Heart left ventricle (tissue), 16 donors: ENCODE data around the gene ELF4. TPM values are rescaled to one million over a fixed set of nuclear protein-coding genes. Genes with fewer than 3 reads are reported as not detected.
A peak's percentile ranks its signal among the peaks of the same experiment; 100 is the strongest.

Experiments
- ATAC-seq, 4 donors: fragments of 200-7000 bp; cut with Tn5 transposase; one replicate each; pipeline ENCODE4 v1.9.1; 2020 to 2022; ENCODE audit warnings: moderate library complexity in 4 of 4, mild to moderate bottlenecking in 3 of 4, moderate number of reproducible peaks in 1 of 4
- DNase-seq, 5 donors: peaks; one replicate each; pipeline ENCODE4 v3.0.0-alpha.2; 2020
- H3K27ac ChIP-seq, 12 donors: fragments of 200-600 bp; sonication (generic) in 4 of 12; one replicate each; pipeline versions ENCODE4 v1.5.0 to v1.8.0; 2016 to 2022; ENCODE audit warnings: mild to moderate bottlenecking in 2 of 12
- H3K27me3 ChIP-seq, 9 donors: fragments of 200-600 bp; sonication (generic) in 2 of 9; one replicate each; pipeline versions ENCODE4 v1.5.1 to v1.8.0; 2016 to 2022; ENCODE audit warnings: mild to moderate bottlenecking in 3 of 9
- H3K36me3 ChIP-seq, 9 donors: fragments of 200-600 bp; sonication (generic) in 2 of 9; one replicate each; pipeline versions ENCODE4 v1.5.0 to v1.8.0; 2018 to 2022; ENCODE audit warnings: mild to moderate bottlenecking in 2 of 9
- H3K4me1 ChIP-seq, 12 donors: fragments of 200-600 bp; sonication (generic) in 4 of 12; one replicate each; pipeline versions ENCODE4 v1.5.0 to v1.8.0; 2016 to 2022; ENCODE audit warnings: mild to moderate bottlenecking in 3 of 12
- H3K4me3 ChIP-seq, 12 donors: fragments of 200-600 bp; sonication (generic) in 4 of 12; one replicate each; pipeline versions ENCODE4 v1.5.0 to v1.8.0; 2017 to 2022; ENCODE audit warnings: mild to moderate bottlenecking in 9 of 12, moderate library complexity in 4 of 12
- H3K9me3 ChIP-seq, 12 donors: fragments of 200-600 bp; sonication (generic) in 4 of 12; one replicate each; pipeline versions ENCODE4 v1.5.0 to v1.8.0; 2016 to 2022; ENCODE audit warnings: mild to moderate bottlenecking in 1 of 12
- POLR2A ChIP-seq, 2 donors: fragments of 450-650 bp; IDR thresholded peaks; one replicate each; pipeline ENCODE4 v1.6.1; 2017; ENCODE audit warnings: antibody characterized with exemption in 2 of 2, mild to moderate bottlenecking in 2 of 2, moderate library complexity in 2 of 2
- WGBS, 4 donors: extraction: QIAGEN DNeasy Blood & Tissue Kit in 2 of 4; methylation state at CpG; one replicate each; pipeline versions ENCODE4 v1.1.5 to v1.1.7; 2013 to 2018; 5-methylcytosine and 5-hydroxymethylcytosine counted together
- intact Hi-C, 10 donors: fragments of 100-400 bp; cut with DNase I; formaldehyde crosslinking; loops; one replicate each; pipeline versions ENCODE4 v1.11.1 to v1.14.2; 2022
- polyA plus RNA-seq, 2 donors: library from polyadenylated mRNA; stranded (reverse); fragments of 200-250 nt; gene quantifications; one replicate each; pipeline ENCODE4 v1.2.3, GENCODE V29; 2013
- total RNA-seq, 9 donors: library from RNA; depleted of rRNA in 2 of 9; stranded (reverse); fragments of >200 nt in 2 of 9; fragmentation: NEBNext Ultra II Directional in 3 of 9; extraction: Animal tissue kit (Norgen Biotek cat#: 25700) in 3 of 9; gene quantifications; one replicate each; pipeline versions ENCODE4 v1.1.0 to v1.2.4, GENCODE V29; 2016 to 2023
- TF ChIP-seq, protein P1 (sequence below), 12 donors: fragments of 200-600 bp; sonication (generic) in 4 of 12; IDR thresholded peaks; one replicate each; pipeline versions ENCODE4 v1.5.0 to v1.8.0; 2018 to 2022; ENCODE audit warnings: antibody characterized with exemption in 12 of 12, mild to moderate bottlenecking in 5 of 12
- donor health status: ischemic (EF 13 %, LVEDD 7.1; RV severe dilation, severe dysfunction).
- donor health status: healthy with polysubstance abuse.
- donor health status: DM: no; HTN: yes; CAD: no.
- donor health status: DM: no; HTN: no; CAD: no.
- donor health status: ischemic (EF 25% LVEDD 6.9; RV normal size, moderate dysfunction).
- donor health status: ischemic (EF 25% LVEDD 5.7; RV mildly dilated, moderate dysfunction).
- donor health status: healthy.
- donor health status: DM: yes; HTN: yes; CAD: no.
- donor health status: ischemic (EF 35%, LVEDD 5.7; RV mildly dilated, moderate dysfunction).
- donor health status: nonischemic (EF 11% LVEDD 7.7; RV severe dilation, severe dysfunction).
- donor health status: DM: yes; HTN: yes; CAD: no.
- donor health status: PGD.
- donor health status: ischemic (EF 29% LVEDD 5.4; RV normal size, mild dysfunction).
- donor health status: nonischemic (EF 23%, LVEDD 6.1; RV moderate dilation, normal function).

Gene ELF4
- total and polyA plus RNA-seq, 11 donors, result 1.3 to 13.7 (median 3.2) TPM

DNA sequence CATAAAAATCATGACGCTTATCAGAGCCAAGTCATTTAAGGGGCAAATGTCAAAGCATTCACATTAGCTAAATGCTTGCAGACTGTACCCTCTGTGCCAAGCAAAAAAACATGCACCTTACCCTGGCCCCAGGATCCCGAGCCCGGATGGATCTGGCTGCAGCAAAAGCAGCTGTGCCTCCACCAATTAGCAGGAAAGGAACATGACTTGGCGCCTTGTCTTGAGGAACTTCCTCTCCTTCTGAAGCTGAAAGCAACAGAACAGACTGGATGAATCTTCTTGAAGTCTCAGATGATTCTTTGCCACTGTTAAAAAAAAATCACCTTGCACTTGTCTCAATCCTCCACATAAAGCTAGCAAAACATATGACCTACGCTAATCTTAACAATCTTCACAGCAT is 37.3 kb upstream of the ELF4 start:
- no peaks in the 10 kb centered on the region for H3K9me3 ChIP-seq
- no peak for TF ChIP-seq POLR2A (IDR thresholded peaks at IDR 0.05)
- TF ChIP-seq, protein P1, sequence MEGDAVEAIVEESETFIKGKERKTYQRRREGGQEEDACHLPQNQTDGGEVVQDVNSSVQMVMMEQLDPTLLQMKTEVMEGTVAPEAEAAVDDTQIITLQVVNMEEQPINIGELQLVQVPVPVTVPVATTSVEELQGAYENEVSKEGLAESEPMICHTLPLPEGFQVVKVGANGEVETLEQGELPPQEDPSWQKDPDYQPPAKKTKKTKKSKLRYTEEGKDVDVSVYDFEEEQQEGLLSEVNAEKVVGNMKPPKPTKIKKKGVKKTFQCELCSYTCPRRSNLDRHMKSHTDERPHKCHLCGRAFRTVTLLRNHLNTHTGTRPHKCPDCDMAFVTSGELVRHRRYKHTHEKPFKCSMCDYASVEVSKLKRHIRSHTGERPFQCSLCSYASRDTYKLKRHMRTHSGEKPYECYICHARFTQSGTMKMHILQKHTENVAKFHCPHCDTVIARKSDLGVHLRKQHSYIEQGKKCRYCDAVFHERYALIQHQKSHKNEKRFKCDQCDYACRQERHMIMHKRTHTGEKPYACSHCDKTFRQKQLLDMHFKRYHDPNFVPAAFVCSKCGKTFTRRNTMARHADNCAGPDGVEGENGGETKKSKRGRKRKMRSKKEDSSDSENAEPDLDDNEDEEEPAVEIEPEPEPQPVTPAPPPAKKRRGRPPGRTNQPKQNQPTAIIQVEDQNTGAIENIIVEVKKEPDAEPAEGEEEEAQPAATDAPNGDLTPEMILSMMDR (IDR thresholded peaks at IDR 0.05), result no peak
- 68 to 81% (median 78%) methylated on average over 5 of the region's 5 CpGs for WGBS, 4 donors
- H3K4me1 ChIP-seq, result no peaks in the 10 kb centered on the region
- H3K27me3 ChIP-seq, result no peaks in the 10 kb centered on the region
- no peak overlapping the region for H3K27ac ChIP-seq
- intact Hi-C loops, result loop anchor here in 1 of 10 donors (10.0 kb wide), 1 partner anchor 47 kb away; no protein-coding TSS in a partner anchor
- H3K4me3 ChIP-seq, result no peak overlapping the region
- peaks cover 0 to 65% (median 44%) of the 10 kb centered on the region in 9 donors for H3K36me3 ChIP-seq
- ATAC-seq, result no peak
- DNase-seq, result no peak

DNA sequence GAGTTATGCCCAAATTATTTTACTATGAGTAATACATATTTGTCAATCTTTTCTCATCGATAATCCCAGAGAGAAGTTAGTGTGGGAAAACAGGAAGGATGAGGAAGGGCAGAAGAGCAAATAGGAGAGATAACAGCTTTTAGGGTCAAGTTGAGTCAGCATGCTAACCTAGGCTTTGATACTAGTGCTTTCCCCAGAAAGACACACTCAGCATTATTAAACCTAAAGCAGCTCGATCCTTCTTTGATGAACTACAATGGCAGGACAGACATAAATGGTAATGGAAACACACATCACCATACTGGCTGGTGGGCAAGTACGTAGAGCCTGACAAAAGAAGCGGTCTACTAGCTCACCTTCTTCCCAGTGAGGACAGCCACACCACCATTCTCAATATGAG is 34.8 kb upstream of the ELF4 start:
- 81 to 96% (median 88%) methylated on average over 4 of the region's 4 CpGs for WGBS, 4 donors
- no peak overlapping the region for H3K27ac ChIP-seq
- intact Hi-C loops, result loop anchor here in 1 of 10 donors (10.0 kb wide), 1 partner anchor 50 kb away; no protein-coding TSS in a partner anchor
- no peak overlapping the region for H3K4me3 ChIP-seq
- peaks cover 0 to 83% (median 44%) of the 10 kb centered on the region in 9 donors for H3K36me3 ChIP-seq
- H3K9me3 ChIP-seq, result no peaks in the 10 kb centered on the region
- no peak for DNase-seq
- H3K4me1 ChIP-seq, result no peaks in the 10 kb centered on the region
- TF ChIP-seq POLR2A (IDR thresholded peaks at IDR 0.05), result no peak
- TF ChIP-seq, protein P1 (IDR thresholded peaks at IDR 0.05), result no peak
- no peak for ATAC-seq
- no peaks in the 10 kb centered on the region for H3K27me3 ChIP-seq

DNA sequence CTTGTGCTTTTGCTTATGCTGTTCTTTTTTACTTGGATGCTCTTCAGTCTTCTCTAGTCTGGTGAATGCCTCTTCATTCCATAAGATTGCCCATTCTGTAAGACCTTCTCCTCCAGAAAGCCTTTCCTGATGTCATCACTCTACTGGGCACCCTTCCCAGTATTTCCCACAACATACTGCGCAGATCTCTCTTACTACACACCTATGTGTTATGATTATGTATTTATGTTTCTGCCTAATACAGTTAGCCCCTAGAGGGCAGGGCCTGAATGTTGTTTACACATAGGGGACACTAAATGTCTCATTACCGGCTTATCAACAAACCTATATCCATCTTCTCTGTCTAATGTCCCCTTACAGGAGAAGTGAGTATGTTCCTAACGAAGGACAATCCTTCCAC is 34.2 kb upstream of the ELF4 start:
- H3K9me3 ChIP-seq, result no peaks in the 10 kb centered on the region
- DNase-seq (no peak), ATAC-seq (no peak)
- intact Hi-C loops, result loop anchor here in 1 of 10 donors (10.0 kb wide), 1 partner anchor 50 kb away; no protein-coding TSS in a partner anchor
- no peaks in the 10 kb centered on the region for H3K27me3 ChIP-seq
- H3K4me3 ChIP-seq, result no peak overlapping the region
- 57 to 72% (median 69%) methylated on average over 3 of the region's 3 CpGs for WGBS, 4 donors
- H3K36me3 ChIP-seq, result peaks cover 0 to 87% (median 44%) of the 10 kb centered on the region in 9 donors
- no peak overlapping the region for H3K27ac ChIP-seq
- peaks cover 0 to 2% (median 0%) of the 10 kb centered on the region in 12 donors for H3K4me1 ChIP-seq
- TF ChIP-seq, protein P1 (IDR thresholded peaks at IDR 0.05), result peak in 1 of 12 donors; percentile 8
- no peak for TF ChIP-seq POLR2A (IDR thresholded peaks at IDR 0.05)

DNA sequence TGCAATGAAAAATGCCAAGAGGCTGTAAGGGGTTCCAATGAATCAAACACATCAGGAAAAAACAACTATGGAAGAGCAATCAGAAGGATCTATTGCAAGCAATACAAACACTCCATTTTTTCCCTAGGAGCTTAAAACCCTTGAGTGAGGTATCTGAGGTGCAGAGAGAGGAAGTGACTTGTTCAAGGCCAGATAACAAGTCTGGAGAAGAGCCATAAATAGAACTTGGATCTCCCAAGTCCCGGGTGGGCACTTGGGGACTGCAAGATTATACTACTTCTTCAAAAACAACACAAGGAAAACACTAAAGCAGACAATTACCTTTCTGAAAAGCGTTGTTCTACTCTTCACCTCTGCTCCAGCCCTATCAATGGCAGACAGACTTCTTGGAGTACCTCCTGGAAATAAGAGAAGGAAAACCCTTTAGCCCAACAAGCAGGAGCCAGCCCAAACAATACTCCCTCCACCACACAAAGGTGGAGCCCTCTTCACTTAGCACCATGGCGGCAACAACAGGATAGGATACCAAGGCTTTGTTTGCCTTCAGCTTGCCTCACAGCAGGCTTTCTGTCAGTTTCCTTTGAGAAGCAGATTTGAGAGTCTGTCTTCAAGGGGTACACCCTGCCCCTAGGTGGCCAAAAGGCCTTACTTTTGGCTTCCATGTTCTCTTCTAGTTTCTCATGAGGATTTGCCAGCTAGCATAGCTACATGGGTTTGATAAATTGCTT is 29.3 kb upstream of the ELF4 start:
- no peaks in the 10 kb centered on the region for H3K9me3 ChIP-seq
- TF ChIP-seq POLR2A (IDR thresholded peaks at IDR 0.05), result no peak
- TF ChIP-seq, protein P1 (IDR thresholded peaks at IDR 0.05), result no peak
- ATAC-seq (no peak), DNase-seq (no peak)
- peaks cover 0 to 3% (median 0%) of the 10 kb centered on the region in 12 donors for H3K4me1 ChIP-seq
- peaks cover 0 to 88% (median 55%) of the 10 kb centered on the region in 9 donors for H3K36me3 ChIP-seq
- 30 to 41% (median 32%) methylated on average over 3 of the region's 3 CpGs for WGBS, 4 donors
- H3K4me3 ChIP-seq, result no peak overlapping the region
- H3K27ac ChIP-seq, result no peak overlapping the region
- H3K27me3 ChIP-seq, result no peaks in the 10 kb centered on the region
- intact Hi-C loops, result loop anchor here in 1 of 10 donors (10.0 kb wide), 1 partner anchor 55 kb away; no protein-coding TSS in a partner anchor
